GM23338 (cell line): ENCODE results near the gene ZNF670. TPM values are rescaled to one million over a fixed set of nuclear protein-coding genes. Genes with fewer than 3 reads are reported as not detected.

Experiments
- ATAC-seq: fragments of 200-7000 bp; cut with Tn5 transposase; 3 replicates; pipeline ENCODE4 v1.9.1; 2020
- DNase-seq: peaks from one replicate; pipeline ENCODE4 v3.0.0-alpha.2; 2015; ENCODE audit warnings: low spot score
- H2AFZ ChIP-seq: fragments of 200-600 bp; sonication (generic); 2 replicates; pipeline ENCODE4 v1.8.0; 2016; ENCODE audit warnings: antibody characterized with exemption, mild to moderate bottlenecking, moderate library complexity
- H3F3A ChIP-seq: fragments of 200-600 bp; sonication (generic); replicated peaks from 2 replicates; pipeline ENCODE4 v1.8.0; 2017; ENCODE audit warnings: antibody characterized with exemption, mixed run types, low read depth
- H3K27ac ChIP-seq: fragments of 200-600 bp; sonication (generic); 2 replicates; pipeline ENCODE4 v1.6.1; 2016; ENCODE audit warnings: low read depth
- H3K27me3 ChIP-seq: fragments of 200-600 bp; sonication (generic); 2 replicates; pipeline ENCODE4 v1.8.0; 2016; ENCODE audit warnings: mild to moderate bottlenecking, mixed run types, moderate library complexity; ENCODE audit not compliant: insufficient read depth
- H3K36me3 ChIP-seq: fragments of 200-600 bp; sonication (generic); 2 replicates; pipeline ENCODE4 v1.8.0; 2016; ENCODE audit warnings: mild to moderate bottlenecking; ENCODE audit not compliant: insufficient read depth
- H3K4me1 ChIP-seq: fragments of 200-600 bp; sonication (generic); 2 replicates; pipeline ENCODE4 v1.8.0; 2016; ENCODE audit warnings: mild to moderate bottlenecking, moderate library complexity; ENCODE audit not compliant: insufficient read depth
- H3K4me2 ChIP-seq: fragments of 200-600 bp; sonication (generic); 2 replicates; pipeline ENCODE4 v1.7.1; 2017; ENCODE audit warnings: mixed run types
- H3K4me3 ChIP-seq: fragments of 200-600 bp; sonication (generic); 2 replicates; pipeline ENCODE4 v1.6.1; 2016; ENCODE audit warnings: mixed run types
- H3K79me2 ChIP-seq: fragments of 200-600 bp; sonication (generic); replicated peaks from 2 replicates; pipeline ENCODE4 v1.8.0; 2017; ENCODE audit warnings: mild to moderate bottlenecking; ENCODE audit not compliant: insufficient read depth
- H3K9me2 ChIP-seq: fragments of 200-600 bp; sonication (generic); 2 replicates; pipeline ENCODE4 v1.8.0; 2017; ENCODE audit not compliant: insufficient read depth
- H4K20me1 ChIP-seq: fragments of 200-600 bp; sonication (generic); replicated peaks from 2 replicates; pipeline ENCODE4 v1.8.0; 2017; ENCODE audit warnings: mild to moderate bottlenecking; ENCODE audit not compliant: insufficient read depth
- H3K27ac Mint-ChIP-seq: 2 replicates; pipeline ENCODE4 v1.8.0; 2020; ENCODE audit warnings: inconsistent platforms, mild to moderate bottlenecking, moderate library complexity, mixed read lengths
- H3K27me3 Mint-ChIP-seq: 3 replicates; pipeline ENCODE4 v1.8.0; 2022; ENCODE audit warnings: low read depth, mild to moderate bottlenecking, moderate library complexity, mixed read lengths, inconsistent platforms; ENCODE audit not compliant: insufficient read depth, poor library complexity
- H3K36me3 Mint-ChIP-seq: 3 replicates; pipeline ENCODE4 v1.8.0; 2021; ENCODE audit warnings: low read depth, mild to moderate bottlenecking, inconsistent platforms, moderate library complexity, mixed read lengths
- H3K4me1 Mint-ChIP-seq: 3 replicates; pipeline ENCODE4 v1.8.0; 2020; ENCODE audit warnings: mild to moderate bottlenecking, inconsistent platforms, mixed read lengths
- H3K4me3 Mint-ChIP-seq: 3 replicates; pipeline ENCODE4 v1.8.0; 2021; ENCODE audit warnings: moderate library complexity, mild to moderate bottlenecking, inconsistent platforms, mixed read lengths
- H3K9me3 Mint-ChIP-seq: 3 replicates; pipeline ENCODE4 v1.8.0; 2020; ENCODE audit warnings: moderate library complexity, mild to moderate bottlenecking, inconsistent platforms, mixed read lengths
- EZH2 ChIP-seq: fragments of 200-600 bp; sonication (generic); IDR thresholded peaks from one replicate; pipeline ENCODE4 v1.8.0; 2017; ENCODE audit warnings: antibody characterized with exemption, mild to moderate bottlenecking, low read depth; ENCODE audit not compliant: unreplicated experiment
- JUNB ChIP-seq: IDR thresholded peaks from one replicate; pipeline ENCODE4 v1.6.1; 2016; ENCODE audit warnings: antibody characterized with exemption; ENCODE audit not compliant: unreplicated experiment
- NANOG ChIP-seq: IDR thresholded peaks from 2 replicates; pipeline ENCODE4 v1.6.1; 2016; ENCODE audit warnings: antibody characterized with exemption, borderline replicate concordance
- POLR2AphosphoS5 ChIP-seq: IDR thresholded peaks from 2 replicates; pipeline ENCODE4 v1.6.1; 2016; ENCODE audit warnings: antibody characterized with exemption, low read depth
- REST ChIP-seq: IDR thresholded peaks from one replicate; pipeline ENCODE4 v1.6.1; 2018; ENCODE audit warnings: antibody characterized with exemption; ENCODE audit not compliant: unreplicated experiment
- ZNF462 ChIP-seq: fragments of 250-450 bp; sonication (Bioruptor Pico); IDR thresholded peaks from 2 replicates; pipeline ENCODE4 v1.5.0; 2020; ENCODE audit warnings: mild to moderate bottlenecking, moderate library complexity
- polyA plus RNA-seq: library from polyadenylated mRNA; unstranded; fragments of >200 nt; fragmentation: Nextera tagmentation; extraction: Ambion mirVana; gene quantifications from 2 replicates; pipeline ENCODE4 v1.2.1, GENCODE V29; 2016
- total RNA-seq: library from RNA; depleted of rRNA; stranded (reverse); fragments of >200 nt; shearing (Covaris generic); gene quantifications from 2 replicates; pipeline ENCODE4 v1.2.3, GENCODE V29; 2014

The ZNF670 gene
- total and polyA plus RNA-seq, 2 experiments from 2014 or later = 8.0 to 19.3 TPM

GRCh38 chr1:247088967-247089366 is 10.4 kb upstream of the ZNF670 start (continued):
- TF ChIP-seq ZNF462 (CRISPR knock-in tag) (no peak), NANOG (no peak)

GRCh38 chr1:247087256-247087655 is 8.6 kb upstream of the ZNF670 start:
- H3K79me2 ChIP-seq = no peaks in the 10 kb centered on the region
- Mint-ChIP-seq H3K36me3 (no peaks in the 10 kb centered on the region), H3K9me3 (peaks cover 7% of the 10 kb centered on the region), H3K27ac (no peak overlapping the region), H3K27me3 (peaks cover 4% of the 10 kb centered on the region), H3K4me1 (peaks cover 6% of the 10 kb centered on the region), H3K4me3 (no peak overlapping the region)
- no peak overlapping the region for H3K4me2 ChIP-seq
- H3K4me1 ChIP-seq = no peaks in the 10 kb centered on the region
- H3K27me3 ChIP-seq = no peaks in the 10 kb centered on the region
- H3K36me3 ChIP-seq = no peaks in the 10 kb centered on the region
- H3K27ac ChIP-seq = no peak overlapping the region
- DNase-seq (no peak), ATAC-seq (no peak)
- no peaks in the 10 kb centered on the region for H3K9me2 ChIP-seq
- no peaks in the 10 kb centered on the region for H3F3A ChIP-seq
- H2AFZ ChIP-seq = no peak overlapping the region
- H4K20me1 ChIP-seq = no peaks in the 10 kb centered on the region
- no peak overlapping the region for H3K4me3 ChIP-seq
- TF ChIP-seq JUNB (no peak), ZNF462 (CRISPR knock-in tag) (no peak), REST (no peak), POLR2AphosphoS5 (no peak), EZH2 (no peak)
